Measurements from ENCODE around the gene NUP188.

The NUP188 gene

GRCh38 chr9:129007766-129008468, 60.4 kb downstream of the NUP188 start:
- DNase-seq = no peak

GRCh38 chr9:129008469-129008965, 61.0 kb downstream of the NUP188 start:
- DNase-seq = no peak

GRCh38 chr9:129008986-129009583, 61.6 kb downstream of the NUP188 start:
- DNase-seq = no peak

GRCh38 chr9:129009584-129010141, 62.2 kb downstream of the NUP188 start:
- DNase-seq = no peak

- no peak for DNase-seq
Observed at GRCh38 chr9:129010267-129010975, 62.9 kb downstream of the NUP188 start.

- DNase-seq = no peak
Observed at GRCh38 chr9:129011170-129011569, 63.7 kb downstream of the NUP188 start.

- DNase-seq = no peak
Observed at GRCh38 chr9:129011761-129012181, 64.3 kb downstream of the NUP188 start.

- no peak for DNase-seq
Observed at GRCh38 chr9:129012343-129012742, 64.8 kb downstream of the NUP188 start.

GRCh38 chr9:129012893-129013448, 65.5 kb downstream of the NUP188 start:
- no peak for DNase-seq

GRCh38 chr9:129013674-129014073, 66.2 kb downstream of the NUP188 start:
- no peak for DNase-seq

- DNase-seq = no peak
Observed at GRCh38 chr9:129014124-129014523, 66.6 kb downstream of the NUP188 start.

GRCh38 chr9:129014608-129015007, 67.1 kb downstream of the NUP188 start:
- no peak for DNase-seq

GRCh38 chr9:129021091-129021490, 73.6 kb downstream of the NUP188 start:
- no peak for DNase-seq

- no peak for DNase-seq
Observed at GRCh38 chr9:129022037-129022436, 74.5 kb downstream of the NUP188 start.

- DNase-seq = no peak
Observed at GRCh38 chr9:129023036-129023907, 75.8 kb downstream of the NUP188 start.

- DNase-seq = no peak
Observed at GRCh38 chr9:129023908-129024233, 76.4 kb downstream of the NUP188 start.

GRCh38 chr9:129026442-129027223, 79.1 kb downstream of the NUP188 start:
- DNase-seq = no peak

- DNase-seq = no peak
Observed at GRCh38 chr9:129027224-129027684, 79.8 kb downstream of the NUP188 start.

- DNase-seq = no peak
Observed at GRCh38 chr9:129027685-129028191, 80.2 kb downstream of the NUP188 start.

GRCh38 chr9:129028192-129028966, 80.9 kb downstream of the NUP188 start, which contains the start of gene SH3GLB2:
SH3GLB2 (minus strand) TSS chr9:129028331; CDS start chr9:129028154, 177 bp downstream.
- peak; percentile 98 for DNase-seq

Data from stimulated activated CD8-positive, alpha-beta memory T cell treated with anti-CD3 and anti-CD28 coated beads, Interleukin-4, amount 100 ng/mL, for 48 hours (primary cell).